SU-DHL-6 (cell line): ENCODE measurements around the gene CCDC85C.

ENCODE experiments used
- H2AFZ ChIP-seq: fragments of 200-600 bp; sonication (generic); 2 replicates; pipeline ENCODE4 v1.6.1; 2014; ENCODE audit warnings: low read depth, mild to moderate bottlenecking, moderate library complexity, mixed read lengths, antibody characterized with exemption, low read length; ENCODE audit not compliant: severe bottlenecking
- H3F3A ChIP-seq: fragments of 200-600 bp; shearing (Covaris generic); 2 replicates; pipeline ENCODE4 v1.6.0; 2016; ENCODE audit warnings: antibody characterized with exemption, mild to moderate bottlenecking; ENCODE audit not compliant: insufficient read depth
- H3K27ac ChIP-seq: fragments of 200-600 bp; sonication (generic); 2 replicates; pipeline ENCODE4 v1.5.1; 2016; ENCODE audit warnings: low read depth, mild to moderate bottlenecking, low read length, moderate library complexity, mixed read lengths
- H3K27me3 ChIP-seq: fragments of 200-600 bp; sonication (generic), shearing (Covaris generic); 2 replicates; pipeline ENCODE4 v1.6.0; 2014; ENCODE audit warnings: mild to moderate bottlenecking, low read length
- H3K36me3 ChIP-seq: fragments of 200-600 bp; sonication (generic); 2 replicates; pipeline ENCODE4 v1.6.1; 2014; ENCODE audit warnings: mild to moderate bottlenecking, low read length, mixed read lengths
- H3K4me2 ChIP-seq: fragments of 300-600, 200-600 bp; shearing (Covaris generic), sonication (generic); 2 replicates; pipeline ENCODE4 v1.6.0; 2014; ENCODE audit warnings: low read length, low read depth, mild to moderate bottlenecking; ENCODE audit not compliant: poor library complexity, severe bottlenecking
- H3K4me3 ChIP-seq: fragments of 200-600 bp; sonication (generic); 2 replicates; pipeline ENCODE4 v1.5.1; 2014; ENCODE audit warnings: antibody characterized with exemption, low read length, mild to moderate bottlenecking, mixed read lengths; ENCODE audit not compliant: insufficient read depth, poor library complexity, severe bottlenecking
- H3K79me2 ChIP-seq: fragments of 200-600 bp; sonication (generic); 2 replicates; pipeline ENCODE4 v1.6.1; 2014; ENCODE audit warnings: mild to moderate bottlenecking, low read length, moderate library complexity; ENCODE audit not compliant: insufficient read depth
- H3K9ac ChIP-seq: fragments of 200-600 bp; sonication (generic); 2 replicates; pipeline ENCODE4 v1.7.0; 2014; ENCODE audit warnings: mild to moderate bottlenecking, low read length
- H3K9me2 ChIP-seq: fragments of 200-600 bp; sonication (generic); replicated peaks from 2 replicates; pipeline ENCODE4 v1.6.1; 2014; ENCODE audit warnings: low read length; ENCODE audit not compliant: insufficient read depth
- H3K9me3 ChIP-seq: fragments of 200-600 bp; sonication (generic); 2 replicates; pipeline ENCODE4 v1.6.1; 2014; ENCODE audit warnings: low read length, mixed read lengths; ENCODE audit not compliant: insufficient read depth
- H4K20me1 ChIP-seq: fragments of 200-600 bp; sonication (generic); 2 replicates; pipeline ENCODE4 v1.6.1; 2014; ENCODE audit warnings: low read depth, mild to moderate bottlenecking, antibody characterized with exemption, low read length, moderate library complexity, mixed read lengths
- EZH2phosphoT487 ChIP-seq: fragments of 200-600 bp; sonication (generic), shearing (Covaris generic); conservative IDR thresholded peaks from 2 replicates; pipeline ENCODE4 v1.6.1; 2018; ENCODE audit warnings: mild to moderate bottlenecking, antibody characterized with exemption, low read length, moderate library complexity, mixed read lengths
- TF ChIP-seq, protein P1 (sequence below): fragments of 200-600 bp; sonication (generic); IDR thresholded peaks from one replicate; pipeline ENCODE4 v1.5.1; 2017; ENCODE audit warnings: antibody characterized with exemption, mild to moderate bottlenecking, low read length, moderate library complexity; ENCODE audit not compliant: insufficient read depth, poor library complexity, severe bottlenecking

Gene CCDC85C

DNA sequence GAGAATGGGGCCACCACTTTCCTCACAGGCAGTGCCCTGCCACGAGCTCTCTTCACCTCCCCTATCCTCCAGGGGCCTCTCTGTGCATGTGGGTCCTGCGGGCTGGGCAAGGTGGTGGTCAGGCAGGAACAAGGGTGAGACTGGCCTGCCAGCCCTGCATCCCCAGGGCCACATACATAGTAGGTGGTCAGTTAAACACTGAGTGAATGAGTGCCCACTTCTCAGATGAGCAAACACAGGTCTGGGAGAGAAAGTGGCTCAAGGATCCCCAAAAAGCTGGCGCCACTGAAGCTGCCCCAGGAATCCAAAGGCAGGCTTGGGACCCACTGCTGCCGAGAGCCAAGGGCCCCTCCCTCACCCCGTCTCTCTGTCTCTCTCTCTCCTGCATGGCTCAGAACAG is 71.7 kb downstream of the CCDC85C start:
- Histone ChIP-seq H4K20me1 (no peaks in the 10 kb centered on the region), H3K9me2 (no peaks in the 10 kb centered on the region), H3K4me2 (no peak overlapping the region), H3K27me3 (no peaks in the 10 kb centered on the region), H3K36me3 (no peaks in the 10 kb centered on the region), H3F3A (no peaks in the 10 kb centered on the region), H2AFZ (no peak overlapping the region), H3K79me2 (no peaks in the 10 kb centered on the region), H3K4me3 (no peak overlapping the region), H3K9ac (no peak overlapping the region), H3K27ac (no peak overlapping the region), H3K9me3 (no peaks in the 10 kb centered on the region)
- TF ChIP-seq EZH2phosphoT487, result no peak
- TF ChIP-seq, protein P1, sequence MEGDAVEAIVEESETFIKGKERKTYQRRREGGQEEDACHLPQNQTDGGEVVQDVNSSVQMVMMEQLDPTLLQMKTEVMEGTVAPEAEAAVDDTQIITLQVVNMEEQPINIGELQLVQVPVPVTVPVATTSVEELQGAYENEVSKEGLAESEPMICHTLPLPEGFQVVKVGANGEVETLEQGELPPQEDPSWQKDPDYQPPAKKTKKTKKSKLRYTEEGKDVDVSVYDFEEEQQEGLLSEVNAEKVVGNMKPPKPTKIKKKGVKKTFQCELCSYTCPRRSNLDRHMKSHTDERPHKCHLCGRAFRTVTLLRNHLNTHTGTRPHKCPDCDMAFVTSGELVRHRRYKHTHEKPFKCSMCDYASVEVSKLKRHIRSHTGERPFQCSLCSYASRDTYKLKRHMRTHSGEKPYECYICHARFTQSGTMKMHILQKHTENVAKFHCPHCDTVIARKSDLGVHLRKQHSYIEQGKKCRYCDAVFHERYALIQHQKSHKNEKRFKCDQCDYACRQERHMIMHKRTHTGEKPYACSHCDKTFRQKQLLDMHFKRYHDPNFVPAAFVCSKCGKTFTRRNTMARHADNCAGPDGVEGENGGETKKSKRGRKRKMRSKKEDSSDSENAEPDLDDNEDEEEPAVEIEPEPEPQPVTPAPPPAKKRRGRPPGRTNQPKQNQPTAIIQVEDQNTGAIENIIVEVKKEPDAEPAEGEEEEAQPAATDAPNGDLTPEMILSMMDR, result no peak

DNA sequence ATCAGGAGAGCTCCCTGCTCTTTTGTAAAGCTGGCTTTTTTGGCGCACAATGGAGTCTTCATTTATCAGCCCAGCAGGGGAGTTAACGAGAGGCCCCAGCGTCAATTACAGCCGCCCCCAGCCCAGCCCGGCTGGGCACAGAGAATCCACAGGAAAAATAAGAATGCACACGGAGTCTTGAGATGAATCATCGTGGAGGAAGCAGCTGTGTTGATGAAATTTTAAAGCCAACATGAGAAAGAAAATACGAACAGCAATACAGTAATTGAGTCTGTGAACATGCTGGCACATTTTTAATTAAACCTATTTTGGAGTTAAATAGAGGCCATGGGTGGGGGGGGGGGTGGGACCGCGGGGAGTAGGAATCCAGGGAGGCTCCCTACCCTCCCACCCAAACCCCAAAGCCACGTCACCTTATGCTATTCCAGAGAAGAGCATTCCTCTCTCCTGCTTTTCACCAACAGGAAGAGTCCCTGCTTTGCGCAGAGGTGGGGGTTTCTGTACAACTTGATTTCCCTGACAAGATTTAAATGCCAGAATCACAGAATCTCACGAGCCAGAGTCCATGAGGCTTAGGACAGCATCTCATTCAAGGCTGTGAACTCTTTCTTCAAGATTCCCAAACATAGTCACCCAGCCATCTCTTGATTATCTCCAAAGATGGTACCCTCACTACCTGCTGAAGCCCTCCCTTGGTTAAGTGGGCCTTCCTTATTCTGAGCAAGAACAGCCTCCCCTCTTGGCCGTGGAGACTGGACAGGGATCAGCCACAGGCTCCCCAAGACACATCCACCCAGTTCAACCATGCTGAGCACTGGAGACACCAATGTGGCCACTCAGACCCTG is 72.5 kb downstream of the CCDC85C start:
- Histone ChIP-seq H3K4me3 (no peak overlapping the region), H3K36me3 (no peaks in the 10 kb centered on the region), H3K27ac (no peak overlapping the region), H3K4me2 (no peak overlapping the region), H3K9me3 (no peaks in the 10 kb centered on the region), H3K79me2 (no peaks in the 10 kb centered on the region), H3K9me2 (no peaks in the 10 kb centered on the region), H3K9ac (no peak overlapping the region), H3K27me3 (no peaks in the 10 kb centered on the region), H4K20me1 (no peaks in the 10 kb centered on the region), H3F3A (no peaks in the 10 kb centered on the region), H2AFZ (no peak overlapping the region)
- no peak for TF ChIP-seq EZH2phosphoT487
- TF ChIP-seq, protein P1, result no peak

DNA sequence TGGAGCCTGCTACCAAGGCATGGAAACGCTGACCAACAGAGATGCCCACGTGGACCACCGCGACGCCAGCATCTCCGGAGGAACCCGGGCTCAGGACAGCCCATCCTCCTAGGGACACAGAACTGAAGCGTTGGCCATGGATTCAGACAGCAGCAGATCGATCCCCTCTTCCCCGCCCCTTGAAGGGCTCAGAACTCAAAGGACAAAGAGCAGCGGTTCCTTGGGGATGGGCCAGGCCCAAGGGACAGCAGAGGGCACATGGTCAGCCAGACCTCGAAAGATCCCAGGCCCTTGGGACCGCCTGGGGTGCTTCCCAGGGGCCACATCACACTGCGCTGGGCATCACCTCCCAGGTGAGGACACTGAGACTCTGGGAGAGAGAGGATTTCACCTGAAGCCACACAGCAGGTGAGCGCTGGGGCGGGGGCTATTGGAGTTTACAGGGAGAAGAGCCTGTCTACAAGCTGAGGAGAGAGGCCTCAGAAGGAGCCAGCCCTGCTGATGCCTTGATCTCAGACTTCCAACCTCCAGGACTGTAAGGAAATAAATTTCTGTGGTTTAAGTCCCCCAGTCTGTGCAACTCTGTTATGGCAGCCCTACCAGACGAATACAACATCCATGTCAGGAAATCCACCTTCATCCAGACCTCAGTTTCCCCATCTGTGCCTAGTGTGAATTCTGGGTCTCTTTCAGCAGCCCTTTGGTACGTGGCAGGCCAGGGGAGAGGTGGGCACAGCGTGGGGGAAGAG is 73.4 kb downstream of the CCDC85C start:
- Histone ChIP-seq H3K4me3 (no peak overlapping the region), H3F3A (no peaks in the 10 kb centered on the region), H3K9ac (no peak overlapping the region), H4K20me1 (no peaks in the 10 kb centered on the region), H3K79me2 (no peaks in the 10 kb centered on the region), H2AFZ (no peak overlapping the region), H3K9me2 (no peaks in the 10 kb centered on the region), H3K27ac (no peak overlapping the region), H3K27me3 (no peaks in the 10 kb centered on the region), H3K4me2 (no peak overlapping the region), H3K9me3 (no peaks in the 10 kb centered on the region), H3K36me3 (no peaks in the 10 kb centered on the region)
- TF ChIP-seq, protein P1, result no peak
- TF ChIP-seq EZH2phosphoT487, result no peak
